ENCODE results near the gene BTNL2. TPM values are rescaled to one million over a fixed set of nuclear protein-coding genes. Genes with fewer than 3 reads are reported as not detected.

The BTNL2 gene, protein sequence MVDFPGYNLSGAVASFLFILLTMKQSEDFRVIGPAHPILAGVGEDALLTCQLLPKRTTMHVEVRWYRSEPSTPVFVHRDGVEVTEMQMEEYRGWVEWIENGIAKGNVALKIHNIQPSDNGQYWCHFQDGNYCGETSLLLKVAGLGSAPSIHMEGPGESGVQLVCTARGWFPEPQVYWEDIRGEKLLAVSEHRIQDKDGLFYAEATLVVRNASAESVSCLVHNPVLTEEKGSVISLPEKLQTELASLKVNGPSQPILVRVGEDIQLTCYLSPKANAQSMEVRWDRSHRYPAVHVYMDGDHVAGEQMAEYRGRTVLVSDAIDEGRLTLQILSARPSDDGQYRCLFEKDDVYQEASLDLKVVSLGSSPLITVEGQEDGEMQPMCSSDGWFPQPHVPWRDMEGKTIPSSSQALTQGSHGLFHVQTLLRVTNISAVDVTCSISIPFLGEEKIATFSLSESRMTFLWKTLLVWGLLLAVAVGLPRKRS
- not detected in 2 replicates for total RNA-seq

DNA sequence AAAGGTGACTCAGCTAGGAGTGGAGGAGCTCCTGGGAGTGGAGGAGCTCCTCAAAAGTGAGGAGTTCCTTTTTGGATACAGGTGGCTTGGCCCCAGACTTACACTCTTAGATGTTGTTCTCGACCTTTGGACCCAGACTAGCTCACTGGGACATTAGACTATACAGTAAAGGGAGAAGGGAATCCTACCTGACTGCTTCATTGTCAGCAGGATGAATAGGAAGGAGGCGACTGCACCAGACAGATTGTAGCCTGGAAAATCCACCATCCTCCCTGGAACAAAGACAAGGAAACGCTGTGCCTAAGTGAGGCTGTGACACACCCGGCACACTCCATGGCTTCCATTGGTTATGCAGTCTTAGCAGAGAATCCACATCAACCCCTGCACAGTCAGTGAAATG, at the start of gene BTNL2:
Gene BTNL2, minus strand, starts transcription at position 325 of the 400 bp plus-strand sequence. Its CDS starts 58 bp downstream, at position 267.
- no peak for DNase-seq (ENCODE audit: low read depth)
- no peak within 1 kb of the TSS for H3K4me3 ChIP-seq (ENCODE audit: low read depth, low read length)
- TF ChIP-seq, protein P1, sequence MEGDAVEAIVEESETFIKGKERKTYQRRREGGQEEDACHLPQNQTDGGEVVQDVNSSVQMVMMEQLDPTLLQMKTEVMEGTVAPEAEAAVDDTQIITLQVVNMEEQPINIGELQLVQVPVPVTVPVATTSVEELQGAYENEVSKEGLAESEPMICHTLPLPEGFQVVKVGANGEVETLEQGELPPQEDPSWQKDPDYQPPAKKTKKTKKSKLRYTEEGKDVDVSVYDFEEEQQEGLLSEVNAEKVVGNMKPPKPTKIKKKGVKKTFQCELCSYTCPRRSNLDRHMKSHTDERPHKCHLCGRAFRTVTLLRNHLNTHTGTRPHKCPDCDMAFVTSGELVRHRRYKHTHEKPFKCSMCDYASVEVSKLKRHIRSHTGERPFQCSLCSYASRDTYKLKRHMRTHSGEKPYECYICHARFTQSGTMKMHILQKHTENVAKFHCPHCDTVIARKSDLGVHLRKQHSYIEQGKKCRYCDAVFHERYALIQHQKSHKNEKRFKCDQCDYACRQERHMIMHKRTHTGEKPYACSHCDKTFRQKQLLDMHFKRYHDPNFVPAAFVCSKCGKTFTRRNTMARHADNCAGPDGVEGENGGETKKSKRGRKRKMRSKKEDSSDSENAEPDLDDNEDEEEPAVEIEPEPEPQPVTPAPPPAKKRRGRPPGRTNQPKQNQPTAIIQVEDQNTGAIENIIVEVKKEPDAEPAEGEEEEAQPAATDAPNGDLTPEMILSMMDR (IDR thresholded peaks at IDR 0.05; ENCODE audit: insufficient read depth, low read depth, low read length) = no peak

DNA sequence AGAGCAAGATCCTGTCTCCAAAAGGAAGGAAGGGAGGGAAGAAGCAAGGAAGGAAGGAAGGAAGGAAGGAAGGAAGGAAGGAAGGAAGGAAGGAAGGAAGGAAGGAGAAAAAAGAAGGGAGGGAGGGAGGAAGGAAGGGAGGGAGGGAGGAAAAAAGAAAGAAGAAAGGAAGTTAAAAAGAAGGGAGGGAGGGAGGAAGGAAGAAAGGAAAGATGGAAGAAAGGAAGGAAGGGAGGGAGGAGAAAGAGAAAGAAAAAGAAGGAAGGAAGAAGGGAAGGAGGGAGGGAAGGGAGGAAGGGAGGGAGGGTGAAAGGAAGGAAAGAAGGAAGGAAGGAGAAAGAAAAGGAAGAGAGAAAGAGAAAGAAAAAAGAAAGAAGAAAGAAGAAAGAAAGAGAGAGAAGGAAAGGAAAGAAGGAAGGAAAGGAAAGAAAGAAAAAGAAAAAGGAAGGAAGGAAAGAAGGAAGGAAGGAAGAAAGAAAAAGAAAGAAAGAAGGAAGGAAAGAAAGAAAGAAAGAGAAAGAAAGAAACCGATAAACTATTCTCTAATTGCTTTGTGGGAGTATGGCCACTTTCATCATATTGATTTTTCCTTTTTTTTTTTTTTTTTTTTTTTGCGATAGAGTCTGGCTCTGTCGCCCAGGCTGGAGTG, 42.2 kb upstream of the BTNL2 start:
- H3K4me3 ChIP-seq (ENCODE audit: low read depth, low read length) = no peak overlapping the region
- DNase-seq (ENCODE audit: low read depth) = no peak
- TF ChIP-seq, protein P1 (IDR thresholded peaks at IDR 0.05; ENCODE audit: insufficient read depth, low read depth, low read length) = no peak

DNA sequence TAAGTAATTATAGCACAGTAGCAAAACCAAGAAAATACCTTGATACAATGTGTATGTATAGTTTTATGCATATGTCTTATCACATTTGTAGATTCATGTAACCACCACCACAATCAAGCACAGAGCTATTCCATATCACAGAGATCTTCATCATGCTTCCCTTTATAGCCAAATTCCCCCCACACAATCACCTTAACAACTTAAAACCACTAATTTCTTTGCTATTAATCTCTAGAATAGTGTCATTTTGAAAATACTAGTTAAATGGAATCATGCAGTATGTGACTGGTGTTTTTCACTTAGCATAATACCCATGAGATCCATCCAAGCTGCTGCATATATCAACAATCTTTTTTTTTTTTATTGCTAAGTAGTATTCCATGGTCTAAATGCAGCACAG, 41.0 kb upstream of the BTNL2 start:
- no peak for DNase-seq (ENCODE audit: low read depth)
- no peak overlapping the region for H3K4me3 ChIP-seq (ENCODE audit: low read depth, low read length)
- TF ChIP-seq, protein P1 (IDR thresholded peaks at IDR 0.05; ENCODE audit: insufficient read depth, low read depth, low read length) = no peak

DNA sequence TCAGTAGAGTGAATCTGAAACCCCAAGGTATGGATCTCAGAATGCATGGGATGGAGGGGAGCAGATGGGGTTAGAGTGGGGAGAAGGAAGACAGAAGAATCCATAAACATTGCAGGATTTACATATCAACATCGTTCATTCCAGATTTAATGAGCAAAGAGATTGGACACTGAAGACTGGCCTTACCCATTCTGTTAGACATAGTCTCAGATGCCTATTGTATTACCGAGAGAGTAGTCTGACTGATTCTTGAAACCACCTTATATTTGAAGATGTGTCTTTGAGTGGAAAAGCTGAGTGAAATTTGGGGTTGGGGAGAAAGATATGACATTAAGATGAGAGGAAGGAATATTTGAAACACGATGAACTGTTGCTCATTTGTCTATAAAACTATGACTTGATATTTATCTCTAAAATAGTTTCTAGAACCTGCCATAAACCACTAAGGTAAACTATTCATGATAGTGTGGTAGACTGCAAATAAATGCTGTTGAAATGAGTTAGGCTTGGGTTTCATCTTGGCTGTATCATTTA, 38.4 kb upstream of the BTNL2 start:
- DNase-seq (ENCODE audit: low read depth) = no peak
- TF ChIP-seq, protein P1 (IDR thresholded peaks at IDR 0.05; ENCODE audit: insufficient read depth, low read depth, low read length) = no peak
- H3K4me3 ChIP-seq (ENCODE audit: low read depth, low read length) = no peak overlapping the region

DNA sequence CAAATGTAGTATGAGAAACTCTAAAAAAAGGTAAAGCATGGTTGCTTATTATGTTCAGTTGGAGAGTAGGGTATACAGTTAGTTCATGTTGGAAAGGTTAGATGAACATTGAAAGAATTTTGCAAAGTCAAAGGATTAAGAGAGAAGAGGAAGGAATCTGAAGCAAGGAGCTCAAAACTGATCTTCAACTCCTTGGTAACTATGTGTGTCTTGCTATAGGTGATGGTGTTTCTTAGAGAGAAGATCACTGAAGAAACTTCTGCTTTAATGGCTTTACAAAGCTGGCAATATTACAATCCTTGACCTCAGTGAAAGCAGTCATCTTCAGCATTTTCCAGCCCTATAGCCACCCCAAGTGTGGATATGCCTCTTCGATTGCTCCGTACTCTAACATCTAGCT, 37.5 kb upstream of the BTNL2 start:
- DNase-seq (ENCODE audit: low read depth) = no peak
- H3K4me3 ChIP-seq (ENCODE audit: low read depth, low read length) = no peak overlapping the region
- TF ChIP-seq, protein P1 (IDR thresholded peaks at IDR 0.05; ENCODE audit: insufficient read depth, low read depth, low read length) = no peak

DNA sequence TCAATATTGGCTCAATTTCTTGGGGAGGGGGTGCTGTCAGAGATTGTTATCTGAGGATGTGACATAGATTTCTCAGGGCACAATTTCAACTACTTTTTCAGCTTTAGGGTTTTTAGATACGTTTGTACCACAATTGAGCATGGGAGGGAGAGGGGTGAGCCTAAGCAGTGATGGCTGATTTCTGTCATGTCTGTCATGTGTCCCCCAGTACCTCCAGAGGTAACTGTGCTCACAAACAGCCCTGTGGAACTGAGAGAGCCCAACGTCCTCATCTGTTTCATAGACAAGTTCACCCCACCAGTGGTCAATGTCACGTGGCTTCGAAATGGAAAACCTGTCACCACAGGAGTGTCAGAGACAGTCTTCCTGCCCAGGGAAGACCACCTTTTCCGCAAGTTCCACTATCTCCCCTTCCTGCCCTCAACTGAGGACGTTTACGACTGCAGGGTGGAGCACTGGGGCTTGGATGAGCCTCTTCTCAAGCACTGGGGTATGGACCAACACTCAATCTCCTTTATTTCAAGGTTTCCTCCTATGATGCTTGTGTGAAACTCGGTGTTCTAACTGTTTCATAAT, 36.1 kb upstream of the BTNL2 start:
- DNase-seq (ENCODE audit: low read depth) = no peak
- TF ChIP-seq, protein P1 (IDR thresholded peaks at IDR 0.05; ENCODE audit: insufficient read depth, low read depth, low read length) = no peak
- no peak overlapping the region for H3K4me3 ChIP-seq (ENCODE audit: low read depth, low read length)

Data from fibroblast of villous mesenchyme (primary cell).